Liver (tissue), 9 donors: ENCODE data around the gene ZRANB1. TPM values are rescaled to one million over a fixed set of nuclear protein-coding genes. Genes with fewer than 3 reads are reported as not detected.

Experiments used
- DNase-seq: peaks from one replicate; pipeline ENCODE4 v3.0.0-alpha.2; 2017; ENCODE audit warnings: low spot score
- H3K27ac ChIP-seq, 2 donors: one replicate each; pipeline ENCODE4 v1.7.0; 2013; ENCODE audit warnings: inconsistent platforms in 2 of 2, low read length in 2 of 2, control low read depth in 1 of 2, low read depth in 1 of 2, mild to moderate bottlenecking in 1 of 2
- H3K27me3 ChIP-seq, 4 donors: one replicate each; pipeline versions ENCODE4 v1.6.1 to v1.7.0; 2013; ENCODE audit warnings: low read length in 3 of 4, inconsistent platforms in 1 of 4, mild to moderate bottlenecking in 1 of 4, moderate library complexity in 1 of 4; ENCODE audit not compliant: control insufficient read depth in 4 of 4, insufficient read depth in 4 of 4
- H3K36me3 ChIP-seq, 4 donors: one replicate each; pipeline versions ENCODE4 v1.6.1 to v1.7.0; 2013; ENCODE audit warnings: low read length in 3 of 4, mild to moderate bottlenecking in 3 of 4, low read depth in 1 of 4, moderate library complexity in 1 of 4; ENCODE audit not compliant: control insufficient read depth in 4 of 4, insufficient read depth in 3 of 4
- H3K4me1 ChIP-seq, 4 donors: one replicate each; pipeline versions ENCODE4 v1.6.1 to v1.7.0; 2013; ENCODE audit warnings: low read length in 3 of 4, mild to moderate bottlenecking in 3 of 4, moderate library complexity in 1 of 4; ENCODE audit not compliant: control insufficient read depth in 4 of 4, insufficient read depth in 4 of 4
- H3K4me3 ChIP-seq, 3 donors: one replicate each; pipeline versions ENCODE4 v1.6.1 to v1.7.0; 2013; ENCODE audit warnings: low read length in 3 of 3, control low read depth in 1 of 3, low read depth in 1 of 3, mild to moderate bottlenecking in 1 of 3
- H3K9ac ChIP-seq, 2 donors: one replicate each; pipeline ENCODE4 v1.7.0; 2013; ENCODE audit warnings: low read length in 2 of 2, mild to moderate bottlenecking in 2 of 2, moderate library complexity in 2 of 2, control low read depth in 1 of 2, low read depth in 1 of 2
- H3K9me3 ChIP-seq, 4 donors: one replicate each; pipeline versions ENCODE4 v1.6.1 to v1.7.0; 2013; ENCODE audit warnings: low read length in 3 of 4; ENCODE audit not compliant: control insufficient read depth in 4 of 4
- FOXA1 ChIP-seq: IDR thresholded peaks from 2 replicates; pipeline ENCODE4 v1.6.1; 2016; ENCODE audit warnings: antibody characterized with exemption
- FOXA2 ChIP-seq: IDR thresholded peaks from 2 replicates; pipeline ENCODE4 v1.6.1; 2016; ENCODE audit warnings: antibody characterized with exemption
- GABPA ChIP-seq, 2 donors: IDR thresholded peaks in 1 of 2; conservative IDR thresholded peaks in 1 of 2; 2 replicates each; pipeline ENCODE4 v1.6.1; 2016; ENCODE audit warnings: antibody characterized with exemption in 2 of 2, mild to moderate bottlenecking in 1 of 2, moderate library complexity in 1 of 2
- HNF4A ChIP-seq, 2 donors: conservative IDR thresholded peaks; 2 replicates each; pipeline ENCODE4 v1.6.1; 2016; ENCODE audit warnings: antibody characterized with exemption in 2 of 2, mild to moderate bottlenecking in 2 of 2
- HNF4G ChIP-seq: IDR thresholded peaks from 2 replicates; pipeline ENCODE4 v1.6.1; 2016; ENCODE audit warnings: antibody characterized with exemption
- JUND ChIP-seq, 2 donors: IDR thresholded peaks; 2 replicates each; pipeline ENCODE4 v1.6.1; 2016; ENCODE audit warnings: antibody characterized with exemption in 2 of 2
- MAX ChIP-seq: IDR thresholded peaks from 2 replicates; pipeline ENCODE4 v1.6.1; 2016; ENCODE audit warnings: antibody characterized with exemption
- NR2F2 ChIP-seq: IDR thresholded peaks from 2 replicates; pipeline ENCODE4 v1.6.1; 2016; ENCODE audit warnings: antibody characterized with exemption
- RAD21 ChIP-seq, 2 donors: IDR thresholded peaks; 2 replicates each; pipeline ENCODE4 v1.6.1; 2016; ENCODE audit warnings: antibody characterized with exemption in 2 of 2, mild to moderate bottlenecking in 2 of 2
- RXRA ChIP-seq, 2 donors: IDR thresholded peaks; 2 replicates each; pipeline ENCODE4 v1.6.1; 2017 to 2018; ENCODE audit warnings: antibody characterized with exemption in 2 of 2, mild to moderate bottlenecking in 1 of 2
- YY1 ChIP-seq: IDR thresholded peaks from 2 replicates; pipeline ENCODE4 v1.6.1; 2016; ENCODE audit warnings: antibody characterized with exemption, mild to moderate bottlenecking
- WGBS: extraction: QIAGEN DNeasy Blood & Tissue Kit; methylation state at CpG from one replicate; pipeline ENCODE4 v1.1.7; 2013; 5-methylcytosine and 5-hydroxymethylcytosine counted together
- polyA plus RNA-seq, 2 donors: library from polyadenylated mRNA; stranded (reverse) in 1 of 2; unstranded in 1 of 2; fragments of 200-250 nt in 1 of 2; fragments of >200 nt in 1 of 2; fragmentation: Nextera tagmentation in 1 of 2; extraction: Ambion mirVana in 1 of 2; gene quantifications; one replicate each; pipeline versions ENCODE4 v1.2.1 to v1.2.3, GENCODE V29; 2013 to 2015
- total RNA-seq, 2 donors: library from RNA; depleted of rRNA; stranded (reverse); fragments of >200 nt; gene quantifications; one replicate each; pipeline ENCODE4 v1.2.3, GENCODE V29; 2014
- TF ChIP-seq, protein P1 (sequence below): IDR thresholded peaks from 2 replicates; pipeline ENCODE4 v1.6.1; 2016; ENCODE audit warnings: antibody characterized with exemption
- TF ChIP-seq, protein P2 (sequence below): IDR thresholded peaks from 2 replicates; pipeline ENCODE4 v1.6.1; 2016; ENCODE audit warnings: antibody characterized with exemption, mild to moderate bottlenecking
- donor health status: healthy.
- donor health status: healthy.
- donor health status: healthy.
- donor health status: healthy.
- donor health status: healthy.

ZRANB1 gene
- total and polyA plus RNA-seq, 4 donors: 6.2 to 32.5 (median 14.4) TPM

DNA sequence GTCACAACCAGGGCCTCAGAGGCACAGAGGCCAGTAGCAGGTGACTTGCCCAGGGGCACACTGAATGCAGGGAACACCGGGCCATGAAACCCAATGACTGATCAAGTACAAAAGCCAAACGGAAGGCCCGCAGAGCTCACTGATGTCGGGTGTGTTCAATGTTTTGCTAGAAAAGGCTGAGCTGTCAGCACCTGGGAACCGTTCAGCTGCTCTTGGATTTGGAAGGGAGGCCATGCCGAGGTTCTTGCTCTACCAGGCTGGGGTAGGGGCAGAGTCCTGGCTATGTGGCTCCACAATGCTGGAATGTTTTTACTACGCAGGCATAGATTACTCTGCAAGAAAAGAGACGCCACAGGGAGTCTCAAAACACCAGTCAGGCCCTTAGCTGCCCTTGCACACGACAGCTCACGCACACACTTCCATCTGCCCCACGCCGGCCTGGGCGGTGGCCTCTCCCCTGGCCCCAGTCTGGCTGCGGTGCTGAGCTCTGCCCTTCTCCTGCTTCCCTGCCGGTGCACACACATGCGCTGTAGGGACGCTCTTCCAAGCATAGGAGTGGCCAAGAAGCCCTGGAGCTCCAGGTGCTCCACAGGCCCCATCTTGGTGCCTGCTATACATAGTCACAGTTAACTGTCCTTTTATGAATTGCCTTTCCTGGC is 79.9 kb downstream of the ZRANB1 start:
- peaks cover 4 to 30% (median 20%) of the 10 kb centered on the region in 4 donors for H3K4me1 ChIP-seq
- H3K9me3 ChIP-seq: peaks cover 0 to 2% (median 0%) of the 10 kb centered on the region in 4 donors
- no peaks in the 10 kb centered on the region for H3K36me3 ChIP-seq
- no peak overlapping the region for H3K9ac ChIP-seq
- TF ChIP-seq FOXA2 (no peak), YY1 (no peak), GABPA (IDR thresholded peaks at IDR 0.05 in 1 of 2, conservative IDR thresholded peaks at IDR 0.05 in 1 of 2) (no peak), NR2F2 (no peak), HNF4A (conservative IDR thresholded peaks at IDR 0.05) (no peak), JUND (IDR thresholded peaks at IDR 0.05) (no peak), RXRA (IDR thresholded peaks at IDR 0.05) (no peak), MAX (no peak)
- TF ChIP-seq, protein P1, sequence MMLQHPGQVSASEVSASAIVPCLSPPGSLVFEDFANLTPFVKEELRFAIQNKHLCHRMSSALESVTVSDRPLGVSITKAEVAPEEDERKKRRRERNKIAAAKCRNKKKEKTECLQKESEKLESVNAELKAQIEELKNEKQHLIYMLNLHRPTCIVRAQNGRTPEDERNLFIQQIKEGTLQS: no peak
- TF ChIP-seq, protein P2, sequence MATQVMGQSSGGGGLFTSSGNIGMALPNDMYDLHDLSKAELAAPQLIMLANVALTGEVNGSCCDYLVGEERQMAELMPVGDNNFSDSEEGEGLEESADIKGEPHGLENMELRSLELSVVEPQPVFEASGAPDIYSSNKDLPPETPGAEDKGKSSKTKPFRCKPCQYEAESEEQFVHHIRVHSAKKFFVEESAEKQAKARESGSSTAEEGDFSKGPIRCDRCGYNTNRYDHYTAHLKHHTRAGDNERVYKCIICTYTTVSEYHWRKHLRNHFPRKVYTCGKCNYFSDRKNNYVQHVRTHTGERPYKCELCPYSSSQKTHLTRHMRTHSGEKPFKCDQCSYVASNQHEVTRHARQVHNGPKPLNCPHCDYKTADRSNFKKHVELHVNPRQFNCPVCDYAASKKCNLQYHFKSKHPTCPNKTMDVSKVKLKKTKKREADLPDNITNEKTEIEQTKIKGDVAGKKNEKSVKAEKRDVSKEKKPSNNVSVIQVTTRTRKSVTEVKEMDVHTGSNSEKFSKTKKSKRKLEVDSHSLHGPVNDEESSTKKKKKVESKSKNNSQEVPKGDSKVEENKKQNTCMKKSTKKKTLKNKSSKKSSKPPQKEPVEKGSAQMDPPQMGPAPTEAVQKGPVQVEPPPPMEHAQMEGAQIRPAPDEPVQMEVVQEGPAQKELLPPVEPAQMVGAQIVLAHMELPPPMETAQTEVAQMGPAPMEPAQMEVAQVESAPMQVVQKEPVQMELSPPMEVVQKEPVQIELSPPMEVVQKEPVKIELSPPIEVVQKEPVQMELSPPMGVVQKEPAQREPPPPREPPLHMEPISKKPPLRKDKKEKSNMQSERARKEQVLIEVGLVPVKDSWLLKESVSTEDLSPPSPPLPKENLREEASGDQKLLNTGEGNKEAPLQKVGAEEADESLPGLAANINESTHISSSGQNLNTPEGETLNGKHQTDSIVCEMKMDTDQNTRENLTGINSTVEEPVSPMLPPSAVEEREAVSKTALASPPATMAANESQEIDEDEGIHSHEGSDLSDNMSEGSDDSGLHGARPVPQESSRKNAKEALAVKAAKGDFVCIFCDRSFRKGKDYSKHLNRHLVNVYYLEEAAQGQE: no peak
- no peak overlapping the region for H3K27ac ChIP-seq
- H3K4me3 ChIP-seq: no peak overlapping the region
- 91% methylated on average over 17 of the region's 17 CpGs for WGBS
- H3K27me3 ChIP-seq: no peaks in the 10 kb centered on the region
- DNase-seq: no peak

DNA sequence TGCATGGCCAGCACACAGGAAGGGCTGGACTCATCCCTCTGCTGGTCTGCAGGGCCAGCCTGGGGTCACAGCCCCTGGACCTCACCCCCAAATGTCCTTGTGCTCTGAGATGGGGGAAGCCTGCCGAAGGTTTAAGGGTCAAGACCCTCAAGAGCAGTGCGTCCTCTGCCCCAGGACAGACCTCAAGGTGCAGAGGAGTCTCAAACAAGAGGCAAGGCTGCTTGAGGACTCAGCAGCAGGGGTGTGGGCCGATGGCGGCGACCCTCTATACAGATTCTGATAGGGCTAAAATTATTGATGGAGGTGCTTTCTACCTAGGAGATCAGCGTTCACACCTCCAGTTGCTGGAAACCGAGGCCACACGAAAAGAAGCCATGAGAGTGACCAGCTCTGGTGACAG is 80.7 kb downstream of the ZRANB1 start:
- Histone ChIP-seq H3K4me1 (peaks cover 4 to 30% (median 20%) of the 10 kb centered on the region in 4 donors), H3K27ac (no peak overlapping the region), H3K4me3 (no peak overlapping the region), H3K27me3 (no peaks in the 10 kb centered on the region), H3K36me3 (no peaks in the 10 kb centered on the region), H3K9ac (no peak overlapping the region), H3K9me3 (peaks cover 0 to 2% (median 0%) of the 10 kb centered on the region in 4 donors)
- WGBS: 95% methylated on average over 8 of the region's 8 CpGs
- no peak for DNase-seq
- TF ChIP-seq GABPA (IDR thresholded peaks at IDR 0.05 in 1 of 2, conservative IDR thresholded peaks at IDR 0.05 in 1 of 2) (no peak), FOXA1 (no peak), HNF4G (no peak), MAX (no peak), HNF4A (conservative IDR thresholded peaks at IDR 0.05) (no peak), RAD21 (IDR thresholded peaks at IDR 0.05) (no peak)
- TF ChIP-seq, protein P1: no peak
- TF ChIP-seq, protein P2: no peak
